H1 (cell line): Measurements from ENCODE around the gene GPR42. TPM values are rescaled to one million over a fixed set of nuclear protein-coding genes. Genes with fewer than 3 reads are reported as not detected.

Source experiments
- EP300 ChIP-seq, 2 experiments: IDR thresholded peaks; 1 replicate in 1 of 2; 2 replicates in 1 of 2; pipeline ENCODE4 v1.6.1; 2011 to 2012; ENCODE audit warnings: low read depth in 2 of 2, low read length in 2 of 2, mild to moderate bottlenecking in 2 of 2, borderline replicate concordance in 1 of 2, inconsistent platforms in 1 of 2, moderate library complexity in 1 of 2
- GABPA ChIP-seq: IDR thresholded peaks from 2 replicates; pipeline ENCODE4 v1.6.1; 2011; ENCODE audit warnings: mild to moderate bottlenecking, low read length, moderate library complexity, borderline replicate concordance; ENCODE audit not compliant: insufficient read depth
- SRF ChIP-seq: IDR thresholded peaks from 2 replicates; pipeline ENCODE4 v1.6.1; 2011; ENCODE audit warnings: mild to moderate bottlenecking, low read depth, low read length, moderate library complexity
- polyA plus RNA-seq, 7 experiments: library from polyadenylated mRNA; depleted of rRNA in 3 of 7; stranded (reverse) in 5 of 7; unstranded in 2 of 7; fragments of >200 nt in 5 of 7; fragments of 200-250 nt in 2 of 7; gene quantifications; 1 replicate in 5 of 7; 2 replicates in 1 of 7; 4 replicates in 1 of 7; pipeline versions ENCODE4 v1.2.1 to v1.2.3, GENCODE V29; 2011 to 2013; ENCODE audit warnings: missing spikeins in 2 of 7, mixed read lengths in 2 of 7
- total RNA-seq: library from RNA; stranded (reverse); fragmentation: NEBNext Ultra II Directional; extraction: Animal tissue kit (Norgen Biotek cat#: 25700); gene quantifications from 2 replicates; pipeline ENCODE4 v1.2.1, GENCODE V29; 2021

Gene GPR42
- total and polyA plus RNA-seq, 2 of the 8 experiments (the other 6 are each of a cell fraction or from before 2014, with no cell fraction given), result not detected

GRCh38 chr19:35408284-35409171 lies 37.7 kb downstream of the GPR42 start (continued):
- TF ChIP-seq SRF (no peak), GABPA (no peak), EP300 (IDR thresholded peaks at IDR 0.05; ENCODE audit: borderline replicate concordance in 1 of 2, low read depth in 2 of 2, low read length in 2 of 2) (no peak)
- TF ChIP-seq, all 59 proteins: peak for 0
